NCI-H187 (cell line): Measurements from ENCODE around the gene ATAD3A.
A peak's percentile ranks its signal among the peaks of the same experiment; 100 is the strongest.
"Not testable (repeated sequence)": the region's sequence is repeated elsewhere in the genome, so short reads cannot be mapped to it uniquely, and the experiment has no call there.

Experiments used
- DNase-seq, 2 experiments: peaks; one replicate each; lab custom pipeline; 2025; lab: John Stamatoyannopoulos, UW

Gene ATAD3A

DNA sequence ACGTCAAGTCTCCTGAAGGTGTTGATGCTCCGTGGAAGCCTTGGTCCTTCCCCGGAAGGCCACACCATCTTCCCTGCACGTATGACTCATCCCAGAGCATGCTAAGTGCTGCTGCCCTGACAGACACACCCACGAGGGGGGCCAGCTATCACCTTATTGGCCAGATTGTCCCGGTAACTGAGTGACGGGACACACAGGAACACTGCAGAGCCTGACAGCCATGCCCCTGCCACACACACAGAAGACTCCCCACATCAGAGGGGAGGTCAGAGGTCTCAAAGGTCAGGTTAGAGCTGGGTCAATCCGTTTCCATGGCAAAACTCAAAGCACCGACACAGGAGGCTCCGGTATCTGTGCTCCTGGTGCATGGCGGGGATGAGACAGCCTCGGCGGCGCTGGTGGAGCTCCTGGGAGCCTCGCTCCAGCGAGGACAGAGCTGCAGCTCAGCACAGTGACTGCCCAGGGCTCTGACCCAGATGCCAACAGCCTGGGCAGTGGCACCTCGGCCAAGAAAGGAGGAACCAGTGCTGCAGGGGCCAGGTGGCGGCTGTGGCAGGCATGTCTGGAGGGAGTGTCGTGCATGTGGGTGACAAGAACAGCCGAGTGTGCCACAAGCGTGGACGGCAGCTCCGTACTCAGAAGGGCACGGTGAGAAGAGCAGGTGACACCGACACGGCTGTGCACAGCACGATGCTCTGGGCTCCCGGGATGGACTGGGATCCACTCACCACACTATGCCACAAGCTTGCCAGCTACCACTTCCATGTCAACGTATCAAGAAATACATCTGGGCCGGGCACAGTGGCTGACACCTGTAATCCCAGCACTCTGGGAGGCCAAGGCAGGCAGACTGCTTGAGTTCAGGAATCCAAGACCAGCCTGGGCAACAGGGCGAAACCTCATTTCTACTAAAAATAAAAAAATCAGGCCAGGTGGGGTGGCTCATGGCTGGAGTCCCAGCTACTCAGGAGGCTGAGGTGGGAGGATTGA lies 43.3 kb downstream of the ATAD3A start:
- DNase-seq, result no peak

DNA sequence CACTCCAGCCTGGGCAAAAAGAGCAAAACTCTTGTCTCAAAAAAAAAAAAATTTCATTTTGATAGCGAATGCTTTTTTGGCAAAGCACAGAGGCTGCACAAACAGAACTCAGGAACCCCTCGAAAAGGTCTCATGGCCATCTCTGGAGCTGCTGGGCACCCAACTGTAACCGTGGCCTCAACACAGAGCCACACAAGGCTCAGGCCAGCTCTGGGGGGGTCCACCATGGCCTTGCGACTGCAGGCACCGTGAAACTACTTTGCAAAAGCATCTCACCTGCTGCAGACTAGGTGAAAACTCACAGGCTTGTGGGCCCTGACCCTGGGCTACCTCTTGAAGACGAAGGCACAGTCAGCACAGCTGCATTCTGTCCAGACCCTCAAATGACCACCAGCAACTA lies 44.5 kb downstream of the ATAD3A start:
- DNase-seq, result no peak

DNA sequence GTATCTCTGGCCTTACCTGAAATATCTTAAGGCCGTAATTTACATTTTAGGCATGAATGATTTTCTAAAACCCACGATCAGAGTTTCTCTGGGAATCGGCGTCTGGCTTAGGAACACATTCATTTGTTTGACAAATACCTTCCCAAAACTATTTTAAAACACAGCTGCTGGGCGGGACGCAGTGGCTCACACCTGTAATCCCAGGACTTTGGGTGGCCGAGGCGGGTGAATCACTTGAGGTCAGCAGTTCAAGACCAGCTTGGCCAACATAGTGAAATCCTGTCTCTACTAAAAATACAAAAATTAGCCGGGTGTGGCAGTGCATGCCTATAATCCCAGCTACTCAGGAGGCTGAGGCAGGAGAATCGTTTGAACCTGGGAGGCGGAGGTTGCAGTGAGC lies 45.0 kb downstream of the ATAD3A start:
- not testable (repeated sequence) for DNase-seq

DNA sequence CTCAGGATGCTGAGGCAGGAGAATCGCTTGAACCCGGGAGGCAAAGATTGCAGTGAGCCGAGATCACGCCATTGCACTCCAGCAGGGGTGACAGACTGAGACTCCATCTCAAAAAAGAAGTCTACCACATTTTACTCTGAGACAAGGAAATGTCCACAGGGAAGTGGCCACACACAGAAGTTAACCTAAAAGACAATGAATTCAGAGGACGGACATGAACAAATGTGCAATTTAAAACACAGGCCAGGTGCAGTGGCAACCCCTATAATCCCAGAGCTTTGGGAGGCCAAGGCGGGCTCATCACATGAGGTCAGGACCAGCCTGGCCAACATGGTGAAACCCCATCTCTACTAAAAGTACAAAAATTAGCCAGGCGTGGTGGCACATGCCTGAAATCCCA lies 45.7 kb downstream of the ATAD3A start:
- not testable (repeated sequence) for DNase-seq

- DNase-seq, result no peak
Measured at GRCh38 chr1:1558591-1558990, 46.6 kb downstream of the ATAD3A start.

DNA sequence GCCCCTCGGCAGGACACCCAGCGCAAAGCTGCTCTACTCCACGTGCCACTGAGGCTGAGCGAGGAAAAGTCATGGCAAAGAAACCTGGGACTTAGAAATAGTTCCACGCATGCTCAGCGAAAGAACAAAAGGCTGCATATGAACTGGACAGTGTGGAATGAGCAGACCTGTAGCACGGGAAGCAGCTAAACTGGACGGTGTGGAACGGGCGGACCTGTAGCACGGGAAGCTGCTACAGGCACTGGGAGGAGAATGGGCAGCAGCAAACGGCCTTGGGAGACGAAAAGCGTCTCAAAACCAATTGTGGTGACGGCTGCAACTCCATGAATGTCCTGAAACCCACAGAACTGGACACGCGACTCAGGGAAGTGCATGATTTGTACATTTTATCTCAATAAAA lies 47.1 kb downstream of the ATAD3A start:
- DNase-seq, result no peak

DNA sequence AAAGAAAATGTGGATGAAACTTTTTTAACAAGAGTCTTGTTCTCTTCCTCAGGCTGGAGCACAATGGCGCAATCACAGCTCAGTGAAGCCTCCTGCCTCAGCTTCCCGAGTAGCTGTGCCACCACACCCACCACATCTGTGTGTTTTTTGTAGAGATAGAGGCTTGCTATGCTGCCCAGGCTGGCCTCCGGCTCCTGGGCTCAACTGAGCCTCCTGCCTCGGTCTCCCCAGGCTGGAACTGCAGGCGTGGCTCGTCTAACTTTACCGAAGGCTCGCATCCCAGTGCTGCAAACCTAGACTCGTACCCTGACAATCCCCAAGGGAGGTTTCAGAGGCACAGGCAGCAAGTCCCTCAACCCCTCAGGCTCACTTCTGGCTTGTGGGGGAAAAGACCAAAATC lies 48.2 kb downstream of the ATAD3A start:
- DNase-seq, result no peak

DNA sequence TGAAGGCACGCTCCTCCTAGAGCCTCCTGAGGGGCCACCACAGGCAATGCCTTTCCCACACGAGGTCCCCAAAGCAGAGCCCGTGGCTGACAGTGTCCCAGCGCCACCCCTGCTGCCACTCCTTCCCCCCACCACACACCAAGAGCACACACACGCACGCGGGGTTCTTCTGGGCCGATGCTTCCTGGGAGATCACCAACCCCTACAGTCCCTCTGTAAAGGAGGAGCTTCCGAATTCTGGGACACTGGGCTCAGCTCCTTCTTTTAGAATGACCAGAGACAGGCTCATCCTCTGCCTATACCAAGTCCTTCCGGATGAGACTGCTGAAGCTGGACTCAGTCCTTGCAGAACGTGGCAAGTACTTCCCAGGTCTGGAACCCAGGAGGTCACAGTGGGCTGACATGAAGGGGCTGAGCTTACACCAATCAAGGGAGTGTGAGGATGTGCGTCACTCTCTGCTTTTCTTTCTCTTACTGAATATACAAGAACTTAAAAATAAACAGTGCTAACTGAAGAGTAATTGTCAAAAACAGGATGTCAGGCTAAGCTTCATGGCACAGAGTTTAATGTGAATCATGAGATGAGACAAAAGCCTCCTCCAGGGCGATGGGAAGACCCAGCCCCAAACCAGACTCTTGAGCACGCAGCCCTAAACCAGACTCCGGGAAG lies 50.0 kb downstream of the ATAD3A start:
- no peak for DNase-seq

- DNase-seq, result no peak
Measured at GRCh38 chr1:1562556-1563195, 50.7 kb downstream of the ATAD3A start.

DNA sequence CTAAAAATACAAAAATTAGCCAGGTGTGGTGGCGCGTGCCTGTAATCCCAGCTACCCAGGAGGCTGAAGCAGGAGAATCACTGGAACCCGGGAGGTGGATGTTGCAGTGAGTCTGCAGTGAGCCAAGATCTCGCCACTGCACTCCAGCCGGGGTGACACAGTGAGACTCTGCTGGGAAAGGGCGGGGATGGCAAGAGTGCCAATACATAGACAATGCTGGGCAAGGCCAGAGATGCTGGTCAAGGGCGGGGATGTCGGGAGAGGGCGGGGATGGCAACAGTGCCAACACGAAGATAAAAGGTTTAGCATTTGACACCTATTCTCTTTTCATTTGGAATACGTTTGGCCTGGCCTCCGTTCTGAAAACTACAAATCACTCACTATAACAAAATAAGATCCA lies 51.7 kb downstream of the ATAD3A start:
- DNase-seq, result no peak

- no peak for DNase-seq
Measured at GRCh38 chr1:1564268-1564667, 52.3 kb downstream of the ATAD3A start.

DNA sequence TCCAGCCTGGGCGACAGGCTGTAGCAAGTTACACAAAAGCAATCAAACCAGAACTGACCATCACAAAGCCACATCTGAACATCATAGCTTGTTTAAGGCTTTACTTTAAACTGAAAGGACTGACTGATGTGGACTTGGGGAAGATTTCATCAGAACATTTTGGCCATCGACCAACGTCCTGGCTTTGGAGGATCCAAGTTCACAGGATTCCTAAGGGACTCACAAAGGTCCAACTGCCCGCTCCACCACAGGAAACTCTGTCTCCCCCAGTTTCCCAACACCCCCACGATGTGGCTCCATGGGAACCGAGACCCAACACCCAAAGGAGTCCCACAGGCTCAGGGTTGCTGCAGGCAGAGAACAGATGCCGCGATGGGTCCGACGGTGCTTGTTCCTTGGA lies 53.4 kb downstream of the ATAD3A start:
- no peak for DNase-seq

- DNase-seq, result no peak
Measured at GRCh38 chr1:1567152-1567875, 55.4 kb downstream of the ATAD3A start.

DNA sequence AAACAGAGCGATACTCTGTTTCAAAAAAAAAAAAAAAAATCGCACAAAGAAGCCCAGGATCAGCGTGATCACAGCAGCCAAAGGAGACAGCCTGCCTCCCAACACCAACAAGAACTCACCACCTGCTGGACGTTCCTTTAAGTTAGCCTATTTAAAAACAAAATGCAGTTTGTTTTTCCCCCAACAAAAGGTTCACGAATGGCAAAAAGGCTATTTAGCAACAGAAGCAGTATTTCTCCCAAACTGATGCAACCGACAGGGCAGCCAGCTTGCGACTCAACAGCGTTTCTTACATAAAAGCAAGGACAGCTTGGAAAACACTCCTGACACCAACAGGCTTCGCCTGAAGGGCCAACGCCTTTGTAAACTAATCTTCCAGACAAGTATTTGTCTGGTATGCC lies 55.9 kb downstream of the ATAD3A start:
- DNase-seq, result no peak

DNA sequence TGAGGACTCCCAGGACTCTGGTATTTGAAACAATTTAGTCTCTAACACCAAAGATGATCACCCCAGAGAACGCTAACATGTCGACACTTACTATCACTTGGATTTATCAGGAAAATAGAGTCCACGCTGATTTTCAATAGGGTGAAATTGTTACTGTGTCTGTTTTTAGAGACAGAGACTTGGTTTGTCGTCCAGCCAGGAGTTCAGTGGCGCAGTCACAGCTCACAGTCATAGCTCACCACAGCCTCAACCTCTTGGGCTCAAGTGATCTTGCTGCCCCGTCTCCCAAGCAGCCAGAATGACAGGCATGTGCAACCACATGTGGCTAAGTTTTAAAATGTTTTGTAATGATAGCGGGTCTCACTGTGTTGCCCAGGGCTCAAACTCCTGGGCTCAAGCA lies 57.4 kb downstream of the ATAD3A start:
- DNase-seq, result no peak

DNA sequence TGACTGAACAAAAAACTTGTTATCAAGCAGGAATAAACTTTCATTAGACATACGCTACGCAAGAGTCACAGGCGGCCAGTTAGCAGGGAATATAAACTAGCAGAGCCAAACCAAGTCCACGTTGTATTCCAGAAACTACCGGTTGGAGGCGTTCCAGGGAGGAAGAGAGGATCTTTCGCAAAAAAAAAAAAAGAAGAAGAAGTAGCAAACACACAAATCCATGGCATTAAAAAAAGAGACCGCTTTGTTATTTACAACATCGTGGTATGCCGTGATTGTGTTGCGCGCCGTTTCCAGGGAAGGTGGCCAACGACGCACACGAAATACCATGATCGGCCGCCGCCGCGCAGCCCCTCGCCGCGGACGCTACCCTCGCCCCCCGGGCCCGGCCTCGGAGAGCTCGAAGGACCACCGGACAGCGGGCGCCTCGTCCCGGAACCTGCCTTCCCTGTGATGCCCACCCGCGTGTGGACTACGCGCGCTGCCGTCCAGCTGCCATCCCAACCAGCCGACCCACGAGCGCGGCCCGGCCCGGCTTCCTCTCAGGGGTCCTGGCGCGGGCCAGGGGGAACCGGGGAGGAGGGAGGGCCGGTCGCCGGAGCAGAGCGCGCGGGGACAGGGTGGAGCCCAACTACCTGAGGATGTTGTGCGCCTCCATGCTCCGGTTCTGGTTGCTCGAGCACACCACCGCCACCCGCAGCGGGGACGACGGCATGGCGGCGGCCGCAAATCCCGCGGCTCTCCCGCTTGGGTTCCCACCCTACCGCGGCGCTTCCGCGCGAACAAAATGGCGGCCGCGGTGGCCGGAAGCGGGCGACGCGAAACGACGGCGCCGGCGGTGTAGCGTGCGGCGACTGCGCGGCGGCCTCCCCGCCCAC lies 62.1 kb downstream of the ATAD3A start:
- DNase-seq, result peak in 1 of 2 experiments; percentile 75

GRCh38 chr1:1574721-1575537 lies 63.0 kb downstream of the ATAD3A start, which contains the start of gene SSU72:
Gene SSU72, minus strand, starts transcription at chr1:1574863. Its CDS starts 306 bp downstream, at chr1:1574557.
- peak; percentile 78 to 91 for DNase-seq

GRCh38 chr1:1577367-1578011 lies 65.5 kb downstream of the ATAD3A start:
- DNase-seq, result no peak

DNA sequence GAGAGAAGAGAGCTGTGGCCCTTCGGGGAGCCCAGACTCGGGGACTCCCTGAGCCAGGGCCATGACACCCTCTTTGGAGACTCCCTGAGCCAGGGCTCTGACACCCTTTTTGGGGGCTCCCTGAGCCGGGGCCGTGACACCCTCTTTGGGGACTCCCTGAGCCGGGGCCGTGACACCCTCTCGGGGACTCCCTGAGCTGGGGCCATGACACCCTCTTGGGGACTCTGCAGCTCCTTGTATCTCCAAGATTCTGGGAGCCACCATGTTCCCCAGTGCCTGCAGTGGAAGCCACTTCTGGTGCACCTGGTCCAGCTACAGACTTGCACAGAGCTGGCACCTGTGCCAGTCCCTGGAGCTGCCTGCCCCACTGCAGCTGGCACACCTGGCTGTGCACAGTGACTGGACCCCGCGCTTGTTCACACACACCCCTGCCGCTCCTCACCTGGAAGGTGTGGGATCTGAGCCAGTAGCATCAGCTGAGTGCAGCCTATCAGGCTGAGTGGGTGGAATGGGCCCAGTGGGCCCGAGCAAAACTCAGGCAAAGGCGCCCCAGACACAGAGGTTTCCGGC lies 66.5 kb downstream of the ATAD3A start:
- no peak for DNase-seq
